PFSK-1 (cell line): ENCODE results near the gene KCTD11.

Experiments
- FOXP2 ChIP-seq: optimal IDR thresholded peaks from 2 replicates; pipeline ENCODE3; 2011; ENCODE audit warnings: borderline replicate concordance, control low read depth, inconsistent platforms; ENCODE audit not compliant: insufficient read depth; ENCODE audit errors: extremely low read length, extremely low read depth
- POLR2AphosphoS5 ChIP-seq: IDR thresholded peaks from 2 replicates; pipeline ENCODE4 v1.6.1; 2012; ENCODE audit warnings: low read depth, mild to moderate bottlenecking, control low read depth, low read length, moderate library complexity

DNA sequence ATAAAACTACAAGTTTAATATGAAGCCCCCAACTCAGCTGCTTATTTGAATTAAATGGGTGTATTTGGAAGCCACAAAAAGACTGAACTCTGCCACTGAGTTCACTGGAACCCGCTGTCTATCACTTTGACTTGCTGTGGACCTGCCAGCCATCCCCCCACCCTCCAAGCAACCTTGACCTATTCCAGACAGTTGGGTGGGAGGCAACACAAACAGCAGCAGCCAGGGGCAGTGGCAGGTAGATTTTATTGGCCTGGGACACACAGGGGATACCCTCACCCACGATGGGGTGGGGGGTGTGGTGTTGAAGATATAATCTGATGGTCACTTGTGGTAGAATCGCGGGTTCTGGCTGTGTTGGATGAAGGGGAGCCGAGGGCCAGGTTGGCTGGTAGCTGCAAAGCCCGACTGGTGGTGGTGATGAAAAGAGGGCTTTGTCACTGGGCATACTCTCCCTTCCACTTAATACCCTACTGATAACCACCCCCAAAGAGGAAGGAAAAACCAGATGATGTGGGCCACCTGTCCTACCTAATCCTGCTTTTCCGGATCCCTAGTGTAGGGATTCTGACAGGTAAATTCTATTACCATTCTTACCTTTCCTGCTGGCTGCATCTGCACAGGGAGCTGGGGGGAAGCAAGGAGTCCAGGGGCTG is 39.4 kb upstream of the KCTD11 start:
- no peak for TF ChIP-seq FOXP2
- no peak; the same call in none of the 2 replicates for TF ChIP-seq POLR2AphosphoS5
